Tongue (tissue), 2 donors: ENCODE data around the gene BLOC1S4. TPM values are rescaled to one million over a fixed set of nuclear protein-coding genes. Genes with fewer than 3 reads are reported as not detected.

Experiments
- DNase-seq: peaks from one replicate; pipeline ENCODE4 v3.0.0-alpha.2; 2015
- total RNA-seq: library from RNA; depleted of rRNA; stranded (reverse); fragments of >200 nt; gene quantifications from one replicate; pipeline ENCODE4 v1.2.3, GENCODE V29; 2014

BLOC1S4 gene
- total RNA-seq, 1 donor from 2014 or later = 17.1 TPM

GRCh38 chr4:6764976-6765620 lies 49.1 kb downstream of the BLOC1S4 start:
- no peak for DNase-seq

- DNase-seq = no peak
Measured at GRCh38 chr4:6765703-6766102, 49.7 kb downstream of the BLOC1S4 start.

Other genes starting within 250 kb of the BLOC1S4 start
- 8.8 TPM for gene PPP2R2C, start 243.6 kb upstream of the BLOC1S4 start, total RNA-seq
- gene MAN2B2, start 141.0 kb upstream of the BLOC1S4 start, total RNA-seq = 8.4 TPM
- gene MRFAP1, start 75.5 kb upstream of the BLOC1S4 start, total RNA-seq = 136 TPM
- gene S100P, start 22.3 kb upstream of the BLOC1S4 start, total RNA-seq = 1.7 TPM
- gene MRFAP1L1, start 6.3 kb upstream of the BLOC1S4 start, total RNA-seq = 66.4 TPM
- 56.2 TPM for gene KIAA0232, start 66.6 kb downstream of the BLOC1S4 start, total RNA-seq
- 57.1 TPM for gene TBC1D14, start 193.7 kb downstream of the BLOC1S4 start, total RNA-seq